Measurements from ENCODE around the gene ROCK1. TPM values are rescaled to one million over a fixed set of nuclear protein-coding genes. Genes with fewer than 3 reads are reported as not detected.
A peak's percentile ranks its signal among the peaks of the same experiment; 100 is the strongest.

Gene ROCK1
- total and polyA plus RNA-seq, 2 donors (not counting 1 experiment from before 2014, with no cell fraction given), result 12.5 to 103 TPM

DNA sequence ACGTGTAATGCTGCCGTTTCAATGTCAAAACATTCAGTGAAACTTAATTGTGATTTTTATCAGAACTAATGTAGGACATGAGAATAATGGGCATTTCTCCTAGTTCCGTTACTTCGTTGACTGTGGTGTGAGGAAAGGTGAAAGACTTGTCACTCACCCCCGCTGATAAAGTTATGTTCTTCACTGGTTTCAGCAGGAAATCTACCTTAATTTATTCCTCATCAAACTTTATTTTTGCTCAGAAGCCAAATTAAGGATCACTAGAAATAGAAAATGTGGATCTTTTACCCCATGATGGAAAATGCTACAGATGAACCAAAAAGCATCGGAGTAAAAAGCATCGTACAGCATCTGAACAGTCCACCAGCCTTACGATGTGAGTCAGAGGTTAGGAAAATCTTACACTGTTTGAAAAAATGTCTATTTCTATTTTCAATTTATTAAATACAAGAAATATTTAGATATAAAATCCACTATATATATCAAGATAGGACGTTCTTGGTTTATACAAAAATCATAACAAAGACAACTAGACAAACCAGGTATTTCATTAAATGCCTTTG, 1.0 kb upstream of the ROCK1 start:
- WGBS (ENCODE audit: insufficient coverage), result no CpG with 5 or more reads among the region's 9 CpGs
- Histone ChIP-seq H3K4me1 (ENCODE audit: control insufficient read depth in 2 of 2, insufficient read depth in 2 of 2, low read length in 2 of 2) (peaks cover 18 to 29% of the 10 kb centered on the region in 2 donors), H3K9me3 (ENCODE audit: control extremely low read depth in 1 of 3, control insufficient read depth in 2 of 3, insufficient read depth in 1 of 3, low read length in 2 of 3) (no peaks in the 10 kb centered on the region), H3K79me2 (ENCODE audit: control insufficient read depth, insufficient read depth, low read length) (peaks cover 42% of the 10 kb centered on the region), H2AFZ (ENCODE audit: insufficient read depth, low read depth, low read length, poor library complexity, severe bottlenecking) (peak overlapping the region; percentile 76), H3K36me3 (replicated peaks in 1 of 2; ENCODE audit: control extremely low read depth in 1 of 2, control insufficient read depth in 1 of 2, extremely low read depth in 1 of 2, insufficient read depth in 2 of 2, low read length in 1 of 2) (no peaks in the 10 kb centered on the region), H3K9ac (ENCODE audit: low read length) (peak overlapping the region; percentile 80), H3K27ac (ENCODE audit: low read length in 2 of 2) (peak overlapping the region; percentile 80 to 96), H4K20me1 (ENCODE audit: control insufficient read depth, insufficient read depth, low read length, poor library complexity, severe bottlenecking) (peaks cover 28% of the 10 kb centered on the region), H3K4me3 (ENCODE audit: control extremely low read depth in 1 of 5, extremely low read depth in 1 of 5, insufficient read depth in 1 of 5, low read depth in 2 of 5, low read length in 4 of 5) (peak overlapping the region; percentile 67 to 87 (median 78)), H3K4me2 (replicated peaks; ENCODE audit: low read depth, low read length, poor library complexity, severe bottlenecking) (peak overlapping the region; percentile 84), H3K27me3 (replicated peaks in 1 of 4; ENCODE audit: control extremely low read depth in 1 of 4, control insufficient read depth in 3 of 4, insufficient read depth in 4 of 4, low read length in 3 of 4) (no peaks in the 10 kb centered on the region)
- DNase-seq (no peak), ATAC-seq (ENCODE audit: low read depth) (no peak)
- Mint-ChIP-seq H3K4me1 (peaks cover 13% of the 10 kb centered on the region), H3K27me3 (no peaks in the 10 kb centered on the region), H3K4me3 (peak overlapping the region; percentile 92), H3K27ac (peak overlapping the region; percentile 99), H3K9me3 (ENCODE audit: insufficient read depth) (no peaks in the 10 kb centered on the region)
- intact Hi-C loops (cut with micrococcal nuclease), result loop anchor here (5.0 kb wide), 3 partner anchors 60 to 1820 kb away; partner anchors contain the start of gene RBBP8
- ChIA-PET POLR2A (no interaction called here), CTCF (no interaction called here)
- TF ChIP-seq CTCF (IDR thresholded peaks at IDR 0.05), result no peak
- TF ChIP-seq EZH2 (IDR thresholded peaks at IDR 0.05; ENCODE audit: borderline replicate concordance, insufficient read depth, low read depth, low read length, poor library complexity, severe bottlenecking), result no peak

DNA sequence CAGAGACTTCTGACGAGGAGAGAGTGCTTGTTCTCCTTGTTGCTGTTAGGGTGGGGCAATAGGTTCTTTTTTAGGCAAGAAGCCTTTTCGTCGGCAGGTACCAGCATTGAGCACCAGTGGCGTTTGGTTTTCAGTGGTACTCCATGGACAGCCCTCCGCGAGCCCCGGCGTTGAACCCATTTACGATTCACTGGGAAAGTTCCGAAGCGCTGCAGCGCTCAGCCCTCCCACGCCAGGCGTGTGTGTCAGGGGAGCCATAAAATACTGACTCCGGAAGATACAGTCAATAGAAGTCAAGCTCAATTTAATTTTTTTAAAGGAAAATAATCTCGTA, 494 bp upstream of the ROCK1 start:
- H3K4me1 ChIP-seq (ENCODE audit: control insufficient read depth in 2 of 2, insufficient read depth in 2 of 2, low read length in 2 of 2), result peaks cover 24 to 32% of the 10 kb centered on the region in 2 donors
- ATAC-seq (ENCODE audit: low read depth), result peak; percentile 24
- no peaks in the 10 kb centered on the region for H3K27me3 ChIP-seq (replicated peaks in 1 of 4; ENCODE audit: control extremely low read depth in 1 of 4, control insufficient read depth in 3 of 4, insufficient read depth in 4 of 4, low read length in 3 of 4)
- peak overlapping the region; percentile 80 for H3K9ac ChIP-seq (ENCODE audit: low read length)
- ChIA-PET CTCF (interaction anchor here (1.1 to 1.2 kb wide), 3 partner anchors 13 to 61 kb away, joined by 3 to 4 read pairs (median 3); no protein-coding TSS in a partner anchor), POLR2A (interaction anchor here (0.6 to 1.5 kb wide), 2 partner anchors 13 to 35 kb away, joined by 4 read pairs; no protein-coding TSS in a partner anchor)
- peak overlapping the region; percentile 76 for H2AFZ ChIP-seq (ENCODE audit: insufficient read depth, low read depth, low read length, poor library complexity, severe bottlenecking)
- peak overlapping the region; percentile 67 to 87 (median 78) for H3K4me3 ChIP-seq (ENCODE audit: control extremely low read depth in 1 of 5, extremely low read depth in 1 of 5, insufficient read depth in 1 of 5, low read depth in 2 of 5, low read length in 4 of 5)
- H3K36me3 ChIP-seq (replicated peaks in 1 of 2; ENCODE audit: control extremely low read depth in 1 of 2, control insufficient read depth in 1 of 2, extremely low read depth in 1 of 2, insufficient read depth in 2 of 2, low read length in 1 of 2), result no peaks in the 10 kb centered on the region
- peaks cover 33% of the 10 kb centered on the region for H4K20me1 ChIP-seq (ENCODE audit: control insufficient read depth, insufficient read depth, low read length, poor library complexity, severe bottlenecking)
- H3K4me3 Mint-ChIP-seq, result peak overlapping the region; percentile 92
- H3K27me3 Mint-ChIP-seq, result no peaks in the 10 kb centered on the region
- intact Hi-C loops (cut with micrococcal nuclease), result loop anchor here (5.0 kb wide), 3 partner anchors 60 to 1820 kb away; partner anchors contain the start of gene RBBP8
- DNase-seq, result no peak
- H3K27ac Mint-ChIP-seq, result peak overlapping the region; percentile 99
- H3K4me2 ChIP-seq (replicated peaks; ENCODE audit: low read depth, low read length, poor library complexity, severe bottlenecking), result peak overlapping the region; percentile 84
- TF ChIP-seq EZH2 (IDR thresholded peaks at IDR 0.05; ENCODE audit: borderline replicate concordance, insufficient read depth, low read depth, low read length, poor library complexity, severe bottlenecking) (no peak), CTCF (IDR thresholded peaks at IDR 0.05) (no peak)
- no peaks in the 10 kb centered on the region for H3K9me3 ChIP-seq (ENCODE audit: control extremely low read depth in 1 of 3, control insufficient read depth in 2 of 3, insufficient read depth in 1 of 3, low read length in 2 of 3)
- H3K27ac ChIP-seq (ENCODE audit: low read length in 2 of 2), result peak overlapping the region; percentile 80 to 96
- peaks cover 47% of the 10 kb centered on the region for H3K79me2 ChIP-seq (ENCODE audit: control insufficient read depth, insufficient read depth, low read length)
- peaks cover 8% of the 10 kb centered on the region for H3K4me1 Mint-ChIP-seq
- H3K9me3 Mint-ChIP-seq (ENCODE audit: insufficient read depth), result no peaks in the 10 kb centered on the region
- WGBS (ENCODE audit: insufficient coverage), result 0% methylated on average over 9 of the region's 16 CpGs
